B cell (primary cell): ENCODE measurements around the gene RAPH1.

ENCODE experiments used
- EZH2 ChIP-seq: IDR thresholded peaks from 2 replicates; pipeline ENCODE4 v1.6.1; 2012; ENCODE audit warnings: borderline replicate concordance, low read depth, mild to moderate bottlenecking, moderate library complexity, low read length; ENCODE audit not compliant: insufficient read depth, poor library complexity, severe bottlenecking
- TF ChIP-seq, protein P1 (sequence below): fragments of 200-600 bp; IDR thresholded peaks from one replicate; pipeline ENCODE4 v1.8.0; 2022; ENCODE audit warnings: antibody characterized with exemption, mild to moderate bottlenecking

- TF ChIP-seq, protein P1, sequence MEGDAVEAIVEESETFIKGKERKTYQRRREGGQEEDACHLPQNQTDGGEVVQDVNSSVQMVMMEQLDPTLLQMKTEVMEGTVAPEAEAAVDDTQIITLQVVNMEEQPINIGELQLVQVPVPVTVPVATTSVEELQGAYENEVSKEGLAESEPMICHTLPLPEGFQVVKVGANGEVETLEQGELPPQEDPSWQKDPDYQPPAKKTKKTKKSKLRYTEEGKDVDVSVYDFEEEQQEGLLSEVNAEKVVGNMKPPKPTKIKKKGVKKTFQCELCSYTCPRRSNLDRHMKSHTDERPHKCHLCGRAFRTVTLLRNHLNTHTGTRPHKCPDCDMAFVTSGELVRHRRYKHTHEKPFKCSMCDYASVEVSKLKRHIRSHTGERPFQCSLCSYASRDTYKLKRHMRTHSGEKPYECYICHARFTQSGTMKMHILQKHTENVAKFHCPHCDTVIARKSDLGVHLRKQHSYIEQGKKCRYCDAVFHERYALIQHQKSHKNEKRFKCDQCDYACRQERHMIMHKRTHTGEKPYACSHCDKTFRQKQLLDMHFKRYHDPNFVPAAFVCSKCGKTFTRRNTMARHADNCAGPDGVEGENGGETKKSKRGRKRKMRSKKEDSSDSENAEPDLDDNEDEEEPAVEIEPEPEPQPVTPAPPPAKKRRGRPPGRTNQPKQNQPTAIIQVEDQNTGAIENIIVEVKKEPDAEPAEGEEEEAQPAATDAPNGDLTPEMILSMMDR: no peak
- TF ChIP-seq EZH2: no peak
Measured at GRCh38 chr2:203476881-203477280, 58.2 kb downstream of the RAPH1 start.
